Measurements from ENCODE around the gene PRKX.
"Not testable (repeated sequence)": the region's sequence is repeated elsewhere in the genome, so short reads cannot be mapped to it uniquely, and the experiment has no call there.

PRKX gene

GRCh38 chrX:3706481-3706880 lies 7.0 kb downstream of the PRKX start:
- DNase-seq (no peak), ATAC-seq (ENCODE audit: insufficient read depth, low read depth) (no peak)
- Histone ChIP-seq H3K27me3 (ENCODE audit: insufficient read depth, low read length, poor library complexity) (no peaks in the 10 kb centered on the region), H3K9me3 (ENCODE audit: insufficient read depth, low read length, severe bottlenecking) (no peaks in the 10 kb centered on the region), H3K4me3 (ENCODE audit: low read depth in 1 of 2, low read length in 2 of 2) (no peak overlapping the region), H3K27ac (ENCODE audit: low read length) (no peak overlapping the region), H3K4me2 (ENCODE audit: insufficient read depth, low read length) (no peak overlapping the region), H3K79me2 (ENCODE audit: insufficient read depth, low read length) (peaks cover 77% of the 10 kb centered on the region), H3K36me3 (ENCODE audit: insufficient read depth, low read length) (no peaks in the 10 kb centered on the region), H3K9ac (ENCODE audit: low read depth, low read length) (no peak overlapping the region), H4K20me1 (ENCODE audit: insufficient read depth, low read length) (peaks cover 18% of the 10 kb centered on the region; the same call in 1 of the 2 replicates), H3K4me1 (ENCODE audit: insufficient read depth, low read length) (peaks cover 40% of the 10 kb centered on the region), H2AFZ (ENCODE audit: low read depth, low read length) (no peak overlapping the region)
- TF ChIP-seq EZH2 (IDR thresholded peaks at IDR 0.05; ENCODE audit: borderline replicate concordance, low read depth, low read length, severe bottlenecking) (no peak), CTCF (IDR thresholded peaks at IDR 0.05; ENCODE audit: borderline replicate concordance, extremely low read depth, low read length, poor library complexity, severe bottlenecking) (no peak)

GRCh38 chrX:3703251-3703650 lies 10.2 kb downstream of the PRKX start:
- peaks cover 66% of the 10 kb centered on the region for H3K79me2 ChIP-seq (ENCODE audit: insufficient read depth, low read length)
- H3K4me2 ChIP-seq (ENCODE audit: insufficient read depth, low read length); H3K4me3 ChIP-seq (ENCODE audit: low read depth in 1 of 2, low read length in 2 of 2); DNase-seq; H2AFZ ChIP-seq (ENCODE audit: low read depth, low read length); ATAC-seq (ENCODE audit: insufficient read depth, low read depth); H3K36me3 ChIP-seq (ENCODE audit: insufficient read depth, low read length); H3K27me3 ChIP-seq (ENCODE audit: insufficient read depth, low read length, poor library complexity); H3K9ac ChIP-seq (ENCODE audit: low read depth, low read length); H3K9me3 ChIP-seq (ENCODE audit: insufficient read depth, low read length, severe bottlenecking); H3K27ac ChIP-seq (ENCODE audit: low read length): not testable (repeated sequence)
- H4K20me1 ChIP-seq (ENCODE audit: insufficient read depth, low read length) = peaks cover 12% of the 10 kb centered on the region; the same call in 1 of the 2 replicates
- peaks cover 54% of the 10 kb centered on the region for H3K4me1 ChIP-seq (ENCODE audit: insufficient read depth, low read length)

- not testable (repeated sequence) for H3K36me3 ChIP-seq (ENCODE audit: insufficient read depth, low read length); H2AFZ ChIP-seq (ENCODE audit: low read depth, low read length); DNase-seq; H3K4me3 ChIP-seq (ENCODE audit: low read depth in 1 of 2, low read length in 2 of 2); H3K27me3 ChIP-seq (ENCODE audit: insufficient read depth, low read length, poor library complexity); H3K9me3 ChIP-seq (ENCODE audit: insufficient read depth, low read length, severe bottlenecking); ATAC-seq (ENCODE audit: insufficient read depth, low read depth); H3K9ac ChIP-seq (ENCODE audit: low read depth, low read length); H3K4me2 ChIP-seq (ENCODE audit: insufficient read depth, low read length); H3K27ac ChIP-seq (ENCODE audit: low read length)
- peaks cover 12% of the 10 kb centered on the region; the same call in 1 of the 2 replicates for H4K20me1 ChIP-seq (ENCODE audit: insufficient read depth, low read length)
- peaks cover 54% of the 10 kb centered on the region for H3K4me1 ChIP-seq (ENCODE audit: insufficient read depth, low read length)
- peaks cover 71% of the 10 kb centered on the region for H3K79me2 ChIP-seq (ENCODE audit: insufficient read depth, low read length)
Observed at GRCh38 chrX:3702095-3702494, 11.4 kb downstream of the PRKX start.

GRCh38 chrX:3701445-3701928 lies 12.0 kb downstream of the PRKX start:
- peaks cover 12% of the 10 kb centered on the region; the same call in 1 of the 2 replicates for H4K20me1 ChIP-seq (ENCODE audit: insufficient read depth, low read length)
- not testable (repeated sequence) for H3K4me3 ChIP-seq (ENCODE audit: low read depth in 1 of 2, low read length in 2 of 2); ATAC-seq (ENCODE audit: insufficient read depth, low read depth); H2AFZ ChIP-seq (ENCODE audit: low read depth, low read length); H3K27me3 ChIP-seq (ENCODE audit: insufficient read depth, low read length, poor library complexity); DNase-seq; H3K36me3 ChIP-seq (ENCODE audit: insufficient read depth, low read length); H3K9me3 ChIP-seq (ENCODE audit: insufficient read depth, low read length, severe bottlenecking); H3K9ac ChIP-seq (ENCODE audit: low read depth, low read length)
- H3K4me2 ChIP-seq (ENCODE audit: insufficient read depth, low read length) = peak overlapping the region; percentile 71; the same call in 1 of the 2 replicates
- peak overlapping the region; percentile 60 for H3K27ac ChIP-seq (ENCODE audit: low read length)
- peaks cover 71% of the 10 kb centered on the region for H3K79me2 ChIP-seq (ENCODE audit: insufficient read depth, low read length)
- peaks cover 49% of the 10 kb centered on the region for H3K4me1 ChIP-seq (ENCODE audit: insufficient read depth, low read length)

GRCh38 chrX:3699821-3700381 lies 13.5 kb downstream of the PRKX start:
- Histone ChIP-seq H2AFZ (ENCODE audit: low read depth, low read length) (peak overlapping the region; percentile 59), H3K79me2 (ENCODE audit: insufficient read depth, low read length) (peaks cover 76% of the 10 kb centered on the region), H3K27ac (ENCODE audit: low read length) (peak overlapping the region; percentile 89), H3K36me3 (ENCODE audit: insufficient read depth, low read length) (no peaks in the 10 kb centered on the region), H3K4me1 (ENCODE audit: insufficient read depth, low read length) (peaks cover 34% of the 10 kb centered on the region), H3K9me3 (ENCODE audit: insufficient read depth, low read length, severe bottlenecking) (no peaks in the 10 kb centered on the region), H3K27me3 (ENCODE audit: insufficient read depth, low read length, poor library complexity) (no peaks in the 10 kb centered on the region), H3K4me3 (ENCODE audit: low read depth in 1 of 2, low read length in 2 of 2) (peak overlapping the region; percentile 27 to 60; a peak in 3 of 4 replicates), H3K9ac (ENCODE audit: low read depth, low read length) (peak overlapping the region; percentile 59), H3K4me2 (ENCODE audit: insufficient read depth, low read length) (peak overlapping the region; percentile 71), H4K20me1 (ENCODE audit: insufficient read depth, low read length) (peaks cover 5% of the 10 kb centered on the region; the same call in 1 of the 2 replicates)
- TF ChIP-seq CTCF (IDR thresholded peaks at IDR 0.05; ENCODE audit: borderline replicate concordance, extremely low read depth, low read length, poor library complexity, severe bottlenecking) (no peak), EZH2 (IDR thresholded peaks at IDR 0.05; ENCODE audit: borderline replicate concordance, low read depth, low read length, severe bottlenecking) (no peak)
- ATAC-seq (ENCODE audit: insufficient read depth, low read depth) = peak; percentile 97
- DNase-seq = peak; percentile 70
